IMR-90 (cell line): ENCODE data around the gene BRINP3. TPM values are rescaled to one million over a fixed set of nuclear protein-coding genes. Genes with fewer than 3 reads are reported as not detected.

Experiments
- ATAC-seq: fragments of 200-7000 bp; cut with Tn5 transposase; 2 replicates; pipeline ENCODE4 v1.9.1; 2020; ENCODE audit warnings: low read depth, mild to moderate bottlenecking, moderate library complexity
- BruUV-seq: library from RNA; stranded (reverse); fragments of 400-500 nt; replicated peaks from 2 replicates; lab custom pipeline; 2021; lab: Mats Ljungman, UMichigan
- CTCF ChIA-PET: fragments of 300-600 bp; formaldehyde crosslinking; extraction: SDS; loops from one replicate; lab custom pipeline; 2021; ENCODE audit warnings: antibody characterized with exemption; lab: Yijun Ruan, JAX
- POLR2A ChIA-PET: fragments of 300-600 bp; sonication (Branson Sonifier 250); formaldehyde crosslinking; loops from one replicate; lab custom pipeline; 2022; ENCODE audit warnings: antibody characterized with exemption; ENCODE audit not compliant: unreplicated experiment; lab: Charles Lee
- DNase-seq: peaks from one replicate; pipeline ENCODE4 v3.0.0; 2013
- H2AFZ ChIP-seq: replicated peaks from 2 replicates; pipeline ENCODE3; 2013; ENCODE audit warnings: low read length, mild to moderate bottlenecking; ENCODE audit not compliant: poor library complexity
- H2AK5ac ChIP-seq: 2 replicates; pipeline ENCODE4 v1.6.1; 2013; ENCODE audit warnings: low read depth, low read length, inconsistent platforms
- H2AK9ac ChIP-seq: replicated peaks from 2 replicates; pipeline ENCODE3; 2013; ENCODE audit warnings: mild to moderate bottlenecking, low read depth, low read length, moderate library complexity; ENCODE audit not compliant: poor library complexity
- H2BK120ac ChIP-seq: 2 replicates; pipeline ENCODE4 v1.6.1; 2013; ENCODE audit warnings: low read depth, low read length, inconsistent platforms
- H2BK15ac ChIP-seq: 3 replicates; pipeline ENCODE4 v1.6.1; 2013; ENCODE audit warnings: low read depth, low read length, inconsistent platforms
- H2BK20ac ChIP-seq: 2 replicates; pipeline ENCODE4 v1.6.1; 2013; ENCODE audit warnings: low read depth, mild to moderate bottlenecking, inconsistent platforms, low read length, moderate library complexity
- H2BK5ac ChIP-seq: 2 replicates; pipeline ENCODE4 v1.6.1; 2013; ENCODE audit warnings: mild to moderate bottlenecking, low read depth, low read length, inconsistent platforms; ENCODE audit not compliant: poor library complexity, severe bottlenecking
- H3K14ac ChIP-seq: replicated peaks from 2 replicates; pipeline ENCODE4 v1.6.1; 2013; ENCODE audit warnings: low read depth, low read length, inconsistent platforms
- H3K18ac ChIP-seq: 2 replicates; pipeline ENCODE4 v1.6.1; 2013; ENCODE audit warnings: low read depth, low read length, control low read depth
- H3K23ac ChIP-seq: 2 replicates; pipeline ENCODE4 v1.6.1; 2013; ENCODE audit warnings: low read depth, low read length, inconsistent platforms
- H3K27ac ChIP-seq: 2 replicates; pipeline ENCODE4 v1.5.1; 2013; ENCODE audit warnings: mild to moderate bottlenecking, control low read depth, low read length; ENCODE audit not compliant: insufficient read depth
- H3K27me3 ChIP-seq: 2 replicates; pipeline ENCODE4 v1.6.1; 2013; ENCODE audit warnings: low read length; ENCODE audit not compliant: control insufficient read depth, insufficient read depth
- H3K36me3 ChIP-seq: 2 replicates; pipeline ENCODE4 v1.6.1; 2013; ENCODE audit warnings: low read length, mixed read lengths; ENCODE audit not compliant: control insufficient read depth, insufficient read depth
- H3K4ac ChIP-seq: 2 replicates; pipeline ENCODE4 v1.6.1; 2013; ENCODE audit warnings: low read depth, low read length, inconsistent platforms
- H3K4me1 ChIP-seq: 2 replicates; pipeline ENCODE4 v1.6.1; 2013; ENCODE audit warnings: low read length, mixed read lengths; ENCODE audit not compliant: control insufficient read depth, insufficient read depth
- H3K4me2 ChIP-seq: 2 replicates; pipeline ENCODE4 v1.6.1; 2013; ENCODE audit warnings: low read depth, mild to moderate bottlenecking, control low read depth, low read length, moderate library complexity
- H3K4me3 ChIP-seq: 2 replicates; pipeline ENCODE4 v1.5.1; 2013; ENCODE audit warnings: low read depth, mild to moderate bottlenecking, control low read depth, low read length, moderate library complexity; ENCODE audit not compliant: insufficient read depth
- H3K56ac ChIP-seq: 2 replicates; pipeline ENCODE4 v1.6.1; 2013; ENCODE audit warnings: low read length, inconsistent platforms; ENCODE audit not compliant: insufficient read depth; ENCODE audit errors: extremely low read depth
- H3K79me1 ChIP-seq, 2 experiments: 2 replicates each; pipeline ENCODE4 v1.6.1; 2013; ENCODE audit warnings: low read length in 2 of 2, inconsistent platforms in 1 of 2, low read depth in 1 of 2
- H3K9ac ChIP-seq: 2 replicates; pipeline ENCODE4 v1.6.1; 2013; ENCODE audit warnings: low read depth, low read length, control low read depth
- H3K9me1 ChIP-seq: 2 replicates; pipeline ENCODE4 v1.6.1; 2013; ENCODE audit warnings: low read length, inconsistent platforms; ENCODE audit not compliant: insufficient read depth
- H3K9me3 ChIP-seq: 2 replicates; pipeline ENCODE4 v1.6.1; 2013; ENCODE audit warnings: low read length; ENCODE audit not compliant: control insufficient read depth, insufficient read depth
- H4K20me1 ChIP-seq: 2 replicates; pipeline ENCODE4 v1.6.1; 2013; ENCODE audit warnings: low read length, inconsistent platforms; ENCODE audit not compliant: insufficient read depth
- H4K5ac ChIP-seq: 2 replicates; pipeline ENCODE4 v1.6.1; 2013; ENCODE audit warnings: mild to moderate bottlenecking, low read depth, low read length, control low read depth
- H4K8ac ChIP-seq, 2 experiments: 2 replicates each; pipeline ENCODE4 v1.6.1; 2013; ENCODE audit warnings: low read depth in 2 of 2, low read length in 2 of 2, control low read depth in 1 of 2, inconsistent platforms in 1 of 2
- H4K91ac ChIP-seq: 2 replicates; pipeline ENCODE4 v1.6.1; 2013; ENCODE audit warnings: low read depth, low read length, inconsistent platforms; ENCODE audit not compliant: insufficient read depth
- CHD1 ChIP-seq: IDR thresholded peaks from 2 replicates; pipeline ENCODE4 v1.6.1; 2012; ENCODE audit warnings: low read depth, low read length, improper control_type of control experiment
- FOS ChIP-seq: fragments of 150-350 bp; IDR thresholded peaks from 2 replicates; pipeline ENCODE4 v1.6.1; 2016; ENCODE audit warnings: low read depth, low read length
- MAFK ChIP-seq: IDR thresholded peaks from 2 replicates; pipeline ENCODE4 v1.6.1; 2012; ENCODE audit warnings: low read depth, low read length, improper control_type of control experiment
- MXI1 ChIP-seq: IDR thresholded peaks from 2 replicates; pipeline ENCODE4 v1.6.1; 2012; ENCODE audit warnings: low read depth, mild to moderate bottlenecking, low read length, moderate library complexity, borderline replicate concordance
- RFX5 ChIP-seq: IDR thresholded peaks from 2 replicates; pipeline ENCODE4 v1.8.0; 2012; ENCODE audit warnings: low read depth, mild to moderate bottlenecking, low read length, moderate library complexity
- WGBS, 2 experiments: methylation state at CpG; one replicate each; pipeline versions ENCODE4 v1.1.5 to v1.1.7; 2013; ENCODE audit warnings: missing lambda C conversion rate in 2 of 2; ENCODE audit not compliant: insufficient read length in 1 of 2; ENCODE audit errors: extremely low coverage in 2 of 2; 5-methylcytosine and 5-hydroxymethylcytosine counted together
- dilution Hi-C: fragments of 300-500 bp; cut with HindIII; formaldehyde crosslinking; loops from one replicate; pipeline ENCODE4 v1.14.3; 2018; ENCODE audit warnings: low sequenced_read_pairs; ENCODE audit not compliant: unreplicated experiment
- in situ Hi-C: fragments of 300-500 bp; cut with MboI; formaldehyde crosslinking; loops from 3 replicates; pipeline ENCODE4 v1.14.3; 2019; ENCODE audit warnings: low sequenced_read_pairs, inconsistent platforms, mixed read lengths
- intact Hi-C: fragments of 100-400 bp; cut with micrococcal nuclease; formaldehyde crosslinking; loops from 2 replicates; pipeline ENCODE4 v1.10.0; 2022
- polyA plus RNA-seq, 3 experiments: library from polyadenylated mRNA; depleted of rRNA; stranded (reverse); fragments of >200 nt; gene quantifications; 2 replicates each; pipeline ENCODE4 v1.2.3, GENCODE V29; 2012; ENCODE audit warnings: low replicate concordance in 1 of 3
- total RNA-seq: library from RNA; depleted of rRNA; stranded (reverse); fragments of >200 nt; gene quantifications from 2 replicates; pipeline ENCODE4 v1.2.3, GENCODE V29; 2012
- TF ChIP-seq, protein P1 (sequence below): fragments of 150-350 bp; IDR thresholded peaks from 2 replicates; pipeline ENCODE4 v1.6.1; 2017; ENCODE audit warnings: mild to moderate bottlenecking, antibody characterized with exemption, low read length, low read depth

The BRINP3 gene
- total and polyA plus RNA-seq, 2 of the 4 experiments (the other 2 are of a cell fraction), result 0.15 to 0.36 TPM

GRCh38 chr1:190429932-190430331, 47.7 kb downstream of the BRINP3 start:
- Histone ChIP-seq H2AK5ac (no peak overlapping the region), H2BK15ac (no peak overlapping the region), H3K23ac (no peak overlapping the region), H3K4me1 (no peaks in the 10 kb centered on the region), H3K9ac (no peak overlapping the region), H2BK120ac (no peak overlapping the region), H4K5ac (no peak overlapping the region), H3K56ac (no peak overlapping the region), H3K27ac (no peak overlapping the region), H4K20me1 (no peaks in the 10 kb centered on the region), H2AFZ (no peak overlapping the region), H3K4ac (no peak overlapping the region), H3K18ac (no peak overlapping the region), H3K27me3 (no peaks in the 10 kb centered on the region), H3K36me3 (no peaks in the 10 kb centered on the region), H2AK9ac (no peak overlapping the region), H3K9me1 (no peaks in the 10 kb centered on the region), H2BK5ac (no peak overlapping the region), H4K91ac (no peak overlapping the region), H3K9me3 (no peaks in the 10 kb centered on the region), H3K79me1 (no peaks in the 10 kb centered on the region), H3K4me3 (no peak overlapping the region), H3K4me2 (no peak overlapping the region), H4K8ac (no peak overlapping the region), H2BK20ac (no peak overlapping the region), H3K14ac (no peak overlapping the region)
- in situ Hi-C loops, result no loop called here
- intact Hi-C loops, result no loop called here
- ATAC-seq (no peak), DNase-seq (no peak)
- dilution Hi-C loops, result no loop called here
- no peak for TF ChIP-seq RFX5
- TF ChIP-seq MXI1, result no peak
- no peak for TF ChIP-seq MAFK
- TF ChIP-seq, protein P1, sequence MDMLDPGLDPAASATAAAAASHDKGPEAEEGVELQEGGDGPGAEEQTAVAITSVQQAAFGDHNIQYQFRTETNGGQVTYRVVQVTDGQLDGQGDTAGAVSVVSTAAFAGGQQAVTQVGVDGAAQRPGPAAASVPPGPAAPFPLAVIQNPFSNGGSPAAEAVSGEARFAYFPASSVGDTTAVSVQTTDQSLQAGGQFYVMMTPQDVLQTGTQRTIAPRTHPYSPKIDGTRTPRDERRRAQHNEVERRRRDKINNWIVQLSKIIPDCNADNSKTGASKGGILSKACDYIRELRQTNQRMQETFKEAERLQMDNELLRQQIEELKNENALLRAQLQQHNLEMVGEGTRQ, result no peak
- TF ChIP-seq CHD1, result no peak
- TF ChIP-seq FOS, result no peak
- BruUV-seq, result no TSS peak
- WGBS, 2 experiments, result no CpG with 5 or more reads among the region's 2 CpGs
- POLR2A ChIA-PET, result no interaction called here
- CTCF ChIA-PET, result no interaction called here
